Fibroblast of lung (primary cell): ENCODE data around the gene ESR2. TPM values are rescaled to one million over a fixed set of nuclear protein-coding genes. Genes with fewer than 3 reads are reported as not detected.
A peak's percentile ranks its signal among the peaks of the same experiment; 100 is the strongest.
"Not testable (repeated sequence)": the region's sequence is repeated elsewhere in the genome, so short reads cannot be mapped to it uniquely, and the experiment has no call there.

ENCODE experiments used
- DNase-seq, 2 donors: peaks; one replicate each; pipeline versions ENCODE4 v3.0.0 to v3.0.0-alpha.2; 2010; ENCODE audit warnings: low read depth in 2 of 2
- H2AFZ ChIP-seq: 2 replicates; pipeline ENCODE4 v1.5.1; 2012; ENCODE audit warnings: low read length, control low read depth, inconsistent platforms
- H3K27ac ChIP-seq: 2 replicates; pipeline ENCODE4 v1.5.1; 2011; ENCODE audit warnings: low read length, control low read depth; ENCODE audit not compliant: insufficient read depth
- H3K27me3 ChIP-seq: 2 replicates; pipeline ENCODE4 v1.5.1; 2011; ENCODE audit warnings: mild to moderate bottlenecking, low read length; ENCODE audit not compliant: control insufficient read depth, insufficient read depth
- H3K36me3 ChIP-seq: 2 replicates; pipeline ENCODE4 v1.5.1; 2011; ENCODE audit warnings: low read length; ENCODE audit not compliant: control insufficient read depth, insufficient read depth
- H3K4me1 ChIP-seq: 2 replicates; pipeline ENCODE4 v1.5.1; 2011; ENCODE audit warnings: low read length; ENCODE audit not compliant: control insufficient read depth, insufficient read depth; ENCODE audit errors: extremely low read depth
- H3K4me2 ChIP-seq: 2 replicates; pipeline ENCODE4 v1.5.1; 2011; ENCODE audit warnings: low read length, control low read depth; ENCODE audit not compliant: insufficient read depth; ENCODE audit errors: extremely low read depth
- H3K4me3 ChIP-seq, 4 experiments: fragments of 200-600 bp in 1 of 4; sonication (generic) in 1 of 4; replicated peaks in 1 of 4; 2 replicates each; pipeline ENCODE4 v1.5.1; 2011 to 2016; ENCODE audit warnings: low read length in 4 of 4, low read depth in 3 of 4, mild to moderate bottlenecking in 3 of 4, control low read depth in 2 of 4, inconsistent platforms in 1 of 4, mixed read lengths in 1 of 4; ENCODE audit not compliant: insufficient read depth in 1 of 4; ENCODE audit errors: control extremely low read depth in 1 of 4
- H3K79me2 ChIP-seq: 2 replicates; pipeline ENCODE4 v1.5.1; 2012; ENCODE audit warnings: mild to moderate bottlenecking, low read length, inconsistent platforms; ENCODE audit not compliant: control insufficient read depth, insufficient read depth
- H3K9ac ChIP-seq: 2 replicates; pipeline ENCODE4 v1.5.1; 2011; ENCODE audit warnings: mild to moderate bottlenecking, low read length, control low read depth; ENCODE audit not compliant: insufficient read depth
- H3K9me3 ChIP-seq: 2 replicates; pipeline ENCODE4 v1.5.1; 2012; ENCODE audit warnings: low read depth, low read length; ENCODE audit not compliant: control insufficient read depth, insufficient read depth
- H4K20me1 ChIP-seq: 2 replicates; pipeline ENCODE4 v1.5.1; 2011; ENCODE audit warnings: low read length; ENCODE audit not compliant: control insufficient read depth, insufficient read depth; ENCODE audit errors: extremely low read depth
- CTCF ChIP-seq, 2 donors: IDR thresholded peaks in 1 of 2; conservative IDR thresholded peaks in 1 of 2; 1 replicate in 1 of 2; 2 replicates in 1 of 2; pipeline ENCODE4 v1.5.1; 2011 to 2012; ENCODE audit warnings: low read length in 2 of 2, control low read depth in 1 of 2, inconsistent platforms in 1 of 2, low read depth in 1 of 2, mild to moderate bottlenecking in 1 of 2
- EZH2 ChIP-seq: IDR thresholded peaks from 2 replicates; pipeline ENCODE4 v1.5.1; 2012; ENCODE audit warnings: low read length, control low read depth, mild to moderate bottlenecking; ENCODE audit errors: missing control alignments
- polyA plus RNA-seq, 2 donors: library from polyadenylated mRNA; depleted of rRNA in 1 of 2; stranded (reverse) in 1 of 2; unstranded in 1 of 2; fragments of >200 nt; gene quantifications; 2 replicates each; pipeline ENCODE4 v1.2.1, GENCODE V29; 2011 to 2012; ENCODE audit warnings: missing spikeins in 1 of 2
- total RNA-seq: library from RNA; depleted of rRNA; stranded (reverse); fragments of >200 nt; gene quantifications from 2 replicates; pipeline ENCODE4 v1.2.1, GENCODE V29; 2014

The ESR2 gene
- total and polyA plus RNA-seq, 2 donors (not counting 1 experiment from before 2014, with no cell fraction given): 0.02 to 0.66 TPM

- Histone ChIP-seq H3K9ac (no peak overlapping the region), H3K9me3 (no peaks in the 10 kb centered on the region), H3K4me1 (no peaks in the 10 kb centered on the region), H2AFZ (no peak overlapping the region), H3K27ac (no peak overlapping the region), H3K79me2 (no peaks in the 10 kb centered on the region), H4K20me1 (no peaks in the 10 kb centered on the region), H3K27me3 (no peaks in the 10 kb centered on the region), H3K4me2 (no peak overlapping the region), H3K36me3 (no peaks in the 10 kb centered on the region), H3K4me3 (no peak overlapping the region)
- TF ChIP-seq CTCF (conservative IDR thresholded peaks at IDR 0.05 in 1 of 2, IDR thresholded peaks at IDR 0.05 in 1 of 2; ENCODE audit: low read depth in 1 of 2, low read length in 2 of 2) (peak; percentile 19 to 42), EZH2 (no peak)
- peak; percentile 10 to 54 for DNase-seq
These were observed 254.1 kb downstream of the ESR2 start for GRCh38 chr14:64040044-64040443.

- no peaks in the 10 kb centered on the region for H3K4me1 ChIP-seq
- no peak overlapping the region for H3K27ac ChIP-seq
- H3K27me3 ChIP-seq: no peaks in the 10 kb centered on the region
- no peak overlapping the region for H2AFZ ChIP-seq
- DNase-seq: peak in 1 of 2 donors; percentile 18
- no peaks in the 10 kb centered on the region for H3K36me3 ChIP-seq
- H3K79me2 ChIP-seq: no peaks in the 10 kb centered on the region
- no peaks in the 10 kb centered on the region for H3K9me3 ChIP-seq
- H4K20me1 ChIP-seq: no peaks in the 10 kb centered on the region
- H3K9ac ChIP-seq: no peak overlapping the region
- H3K4me2 ChIP-seq: no peak overlapping the region
- TF ChIP-seq EZH2: no peak
- TF ChIP-seq CTCF (conservative IDR thresholded peaks at IDR 0.05 in 1 of 2, IDR thresholded peaks at IDR 0.05 in 1 of 2; ENCODE audit: low read depth in 1 of 2, low read length in 2 of 2): no peak
- no peak overlapping the region for H3K4me3 ChIP-seq
These were observed 255.2 kb downstream of the ESR2 start for GRCh38 chr14:64038841-64039542.

GRCh38 chr14:64037869-64038745 lies 256.1 kb downstream of the ESR2 start:
- not testable (repeated sequence) for H3K9ac ChIP-seq, H2AFZ ChIP-seq, DNase-seq, H4K20me1 ChIP-seq, H3K27me3 ChIP-seq, H3K36me3 ChIP-seq, H3K4me1 ChIP-seq, H3K27ac ChIP-seq, H3K4me3 ChIP-seq, H3K9me3 ChIP-seq, H3K79me2 ChIP-seq, H3K4me2 ChIP-seq
